NCI-H1417 treated with DMSO at 0.1 percent for 48 hours (cell line): ENCODE measurements around the gene DUSP16.
"Not testable (repeated sequence)": the region's sequence is repeated elsewhere in the genome, so short reads cannot be mapped to it uniquely, and the experiment has no call there.

Experiments
- DNase-seq: peaks from one replicate; lab custom pipeline; 2025; lab: John Stamatoyannopoulos, UW

Gene DUSP16

DNA sequence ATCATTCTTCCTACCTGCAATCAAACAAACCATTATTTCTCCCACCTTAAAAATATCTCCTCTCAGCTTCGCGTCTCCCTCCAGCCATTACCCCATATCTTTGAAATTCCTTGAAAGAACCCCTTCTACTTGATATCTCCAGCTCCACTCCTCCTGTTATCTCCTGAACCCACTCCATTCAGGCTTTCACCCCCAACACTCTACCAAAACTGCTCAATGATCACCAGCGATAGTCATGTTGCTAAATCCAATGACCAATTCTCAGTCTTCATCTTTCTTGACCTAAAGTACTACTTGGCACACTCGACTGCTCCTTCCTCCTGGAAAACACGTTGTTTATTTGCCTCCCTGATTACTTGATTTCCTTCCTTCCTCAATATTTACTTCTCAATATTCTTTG, 70.1 kb downstream of the DUSP16 start:
- DNase-seq: no peak

DNA sequence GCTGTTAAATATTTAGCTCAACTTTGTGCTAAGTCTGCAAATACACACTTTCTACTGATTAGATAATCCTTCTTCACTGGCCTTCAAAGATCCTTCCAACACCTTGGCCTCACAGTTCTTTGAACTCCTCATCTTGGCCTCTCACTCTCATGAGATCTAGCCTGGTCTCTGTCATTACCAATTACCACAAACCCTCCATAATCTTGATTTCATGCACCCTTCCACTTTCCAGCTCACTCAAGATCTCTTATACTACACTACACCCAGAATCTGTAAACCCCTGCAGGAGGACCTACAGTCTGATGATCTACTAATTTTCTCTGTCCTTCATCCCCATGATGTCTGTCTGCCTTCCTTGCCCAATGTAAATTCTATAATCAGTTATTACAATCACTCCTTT, 71.1 kb downstream of the DUSP16 start:
- no peak for DNase-seq

DNA sequence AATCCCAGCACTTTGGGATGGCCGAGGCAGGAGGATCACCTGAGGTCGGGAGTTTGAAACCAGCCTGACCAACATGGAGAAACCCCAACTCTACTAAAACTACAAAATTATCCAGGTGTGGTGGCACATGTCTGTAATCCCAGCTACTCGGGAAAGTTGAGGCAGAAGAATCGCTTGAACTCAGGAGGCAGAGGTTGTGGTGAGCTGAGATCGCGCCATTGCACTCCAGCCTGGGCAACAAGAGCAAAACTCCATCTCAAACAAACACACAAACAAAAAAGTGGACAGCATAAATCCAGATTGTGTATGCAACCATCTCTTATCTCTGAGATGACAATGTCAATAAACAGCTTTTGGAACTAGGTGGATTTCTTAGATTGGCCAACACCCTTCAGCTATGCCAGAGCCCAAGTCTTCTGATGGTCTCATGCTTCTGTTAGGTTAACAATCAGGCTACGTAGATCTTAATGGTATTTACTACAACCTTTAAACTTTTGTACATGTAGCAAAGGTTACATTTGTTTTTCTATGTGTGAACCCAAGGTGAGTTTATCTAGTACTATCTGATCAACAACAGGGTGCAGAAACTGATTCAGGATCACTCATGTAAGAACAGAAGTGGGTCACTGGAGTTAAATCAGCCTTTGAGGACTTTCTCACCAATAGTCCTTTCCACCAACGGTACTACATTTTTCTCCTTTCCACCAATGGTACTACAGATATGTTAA, 73.7 kb downstream of the DUSP16 start:
- DNase-seq: no peak

DNA sequence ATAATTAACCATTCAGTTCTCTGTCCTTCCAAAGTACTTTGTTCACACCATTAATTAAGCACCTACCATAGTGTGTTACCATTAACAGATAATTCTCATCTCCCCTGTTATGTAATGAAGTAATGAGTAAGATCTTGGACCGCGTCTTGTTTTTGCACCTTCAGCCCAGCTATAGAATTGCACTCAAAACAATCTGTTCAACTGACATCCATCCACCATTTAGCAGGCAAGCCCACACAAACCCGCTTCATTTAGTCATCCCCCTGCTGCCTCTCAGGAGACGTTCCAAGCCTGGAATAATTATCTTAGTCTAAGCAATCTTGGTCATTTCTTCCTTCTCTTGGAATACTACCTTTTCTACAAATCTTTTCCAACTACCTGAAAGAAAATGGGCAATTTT, 74.4 kb downstream of the DUSP16 start:
- DNase-seq: no peak

DNA sequence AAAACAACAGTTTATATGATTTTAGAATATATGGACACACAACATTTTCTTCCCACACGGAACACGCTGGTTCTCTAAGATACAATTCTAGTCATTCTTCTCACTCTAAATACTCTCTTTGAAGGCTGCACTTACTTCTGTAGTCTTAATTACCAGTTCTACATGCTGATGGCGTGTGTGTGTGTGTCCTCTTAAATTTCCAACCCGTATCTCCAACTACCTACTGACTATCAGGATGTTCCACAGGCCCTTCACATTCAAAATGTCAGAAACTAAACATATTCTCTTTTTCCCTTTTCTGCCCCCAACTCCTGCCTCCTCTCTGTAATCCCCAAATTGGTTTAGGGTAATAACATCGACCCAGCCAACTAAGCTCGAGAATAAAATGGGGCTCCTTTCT, 75.2 kb downstream of the DUSP16 start:
- DNase-seq: no peak

DNA sequence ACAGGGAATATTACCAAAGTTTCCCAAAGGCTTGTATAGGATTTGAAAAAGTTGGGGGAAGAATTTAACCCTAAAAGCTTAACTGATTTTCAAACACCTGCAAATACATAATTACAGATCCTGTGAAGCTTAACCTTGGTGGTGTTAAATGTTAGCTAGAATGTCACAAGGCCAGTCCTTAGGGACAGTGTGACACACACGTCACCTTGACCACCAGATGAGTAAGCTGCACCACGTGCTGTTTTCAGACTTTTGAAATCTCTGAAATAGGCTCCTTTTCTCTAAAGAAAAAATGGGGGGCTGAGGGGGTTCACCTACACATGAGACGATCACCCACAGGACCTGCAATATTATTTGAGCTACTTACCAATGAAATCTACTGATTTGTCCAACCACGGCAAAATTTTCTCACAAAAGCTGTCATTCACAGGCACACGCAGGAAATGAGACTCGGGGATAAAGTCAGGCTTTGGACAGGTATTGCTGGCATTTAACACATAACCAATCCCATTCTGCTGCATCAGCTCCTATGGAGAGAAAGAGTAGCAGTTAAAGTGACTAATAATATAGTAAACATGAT, 75.9 kb downstream of the DUSP16 start:
- DNase-seq: no peak

DNA sequence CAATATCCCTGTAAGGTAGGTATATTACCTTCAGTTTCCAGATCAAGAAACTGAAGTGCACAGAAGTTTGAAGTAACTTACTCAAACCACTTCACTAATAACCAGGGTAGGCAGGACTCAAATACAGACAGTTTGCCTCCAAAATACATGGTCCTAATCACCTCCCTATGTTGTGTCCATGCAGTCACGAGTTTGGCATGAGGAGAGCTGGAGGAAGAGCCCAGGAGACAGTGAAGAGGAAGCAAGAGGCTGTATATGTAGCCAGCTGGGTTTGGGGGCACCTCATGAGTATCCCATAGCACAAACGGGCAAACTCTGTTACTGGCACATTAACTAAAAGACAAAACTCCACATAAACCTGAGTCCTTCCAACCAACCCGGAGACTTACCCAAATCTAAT, 79.2 kb downstream of the DUSP16 start:
- no peak for DNase-seq

DNA sequence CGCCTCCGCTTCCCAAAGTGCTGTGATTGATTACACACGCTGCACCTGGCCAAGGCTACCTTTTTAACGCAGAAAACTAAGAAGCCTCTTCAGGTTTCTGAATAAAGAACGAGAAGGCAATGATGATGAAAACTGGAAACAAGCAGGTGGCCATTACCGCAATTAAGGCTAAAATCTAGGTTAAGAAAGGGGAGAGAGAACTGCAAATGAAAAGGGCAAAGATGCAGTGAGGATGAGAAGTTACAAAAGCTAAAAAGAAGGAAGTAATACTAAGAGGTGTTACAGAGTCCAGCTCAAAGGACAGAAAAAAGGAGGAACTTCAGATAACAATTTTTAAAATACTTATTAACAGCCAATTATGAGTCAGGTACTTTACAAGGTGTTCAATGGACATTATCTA, 79.7 kb downstream of the DUSP16 start:
- no peak for DNase-seq

DNA sequence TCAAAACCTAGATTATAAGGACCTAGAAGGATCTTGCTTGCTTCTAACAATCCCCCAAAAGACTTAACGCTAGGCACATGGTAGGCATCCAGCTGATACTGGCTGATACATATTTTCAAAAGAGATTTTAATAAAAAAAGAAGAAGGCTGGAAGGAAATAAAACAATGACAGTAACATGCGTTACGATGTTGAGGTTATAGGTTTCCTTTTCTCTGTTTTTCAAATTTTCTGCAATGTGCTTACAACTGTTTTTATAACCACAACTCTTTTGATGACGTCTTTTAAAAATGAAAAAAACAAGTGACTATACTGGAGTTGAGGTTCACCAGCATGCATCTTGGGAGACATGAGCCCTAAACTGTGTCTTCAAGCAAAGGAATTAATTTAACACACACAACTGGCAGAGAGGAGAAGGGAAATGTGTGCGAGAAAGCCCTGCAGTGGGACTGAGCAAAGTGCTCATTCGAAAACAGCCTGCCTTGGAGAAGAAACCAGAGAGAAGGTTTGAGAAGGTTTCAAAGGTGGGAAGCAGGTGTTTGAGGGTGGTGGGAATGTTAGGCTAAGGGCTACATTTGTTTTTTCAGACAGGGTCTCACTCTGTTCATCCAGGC, 80.4 kb downstream of the DUSP16 start:
- DNase-seq: no peak

DNA sequence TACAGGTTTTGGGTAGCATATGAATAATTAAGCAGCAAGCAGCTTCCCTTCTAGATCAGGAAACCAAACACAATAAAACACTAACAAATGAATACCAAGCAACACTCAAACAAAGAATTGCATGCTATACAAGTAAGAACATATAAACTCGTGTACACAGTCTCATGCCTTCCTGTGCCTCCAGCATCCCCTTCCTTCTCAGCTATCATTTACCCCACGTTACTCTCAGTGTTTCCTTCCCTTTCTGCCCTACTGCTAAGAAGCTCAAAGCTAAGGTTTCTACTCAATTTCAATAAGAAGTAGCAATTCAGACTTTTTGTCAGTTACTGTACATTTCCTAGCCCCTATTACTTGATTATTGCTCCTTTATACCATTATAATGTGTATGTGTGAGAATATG, 81.0 kb downstream of the DUSP16 start:
- no peak for DNase-seq

DNA sequence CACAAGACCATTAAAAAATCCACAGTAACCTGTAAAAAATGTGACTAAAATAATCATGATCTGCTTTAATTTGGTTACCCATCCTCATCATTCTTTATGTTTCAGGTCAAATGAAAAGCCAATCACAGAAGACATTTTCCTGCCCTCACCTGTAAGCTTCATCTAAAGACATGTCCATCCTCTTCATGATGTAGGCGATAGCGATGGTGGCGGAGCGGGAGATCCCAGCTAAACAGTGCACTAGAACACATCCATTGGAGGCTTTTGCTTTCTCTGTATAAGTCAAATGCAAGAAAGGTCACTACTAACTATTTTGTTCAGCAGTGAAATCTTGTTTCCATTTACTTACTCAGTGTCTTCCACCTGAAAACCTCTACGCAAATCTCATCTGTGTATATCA, 82.6 kb downstream of the DUSP16 start:
- no peak for DNase-seq

DNA sequence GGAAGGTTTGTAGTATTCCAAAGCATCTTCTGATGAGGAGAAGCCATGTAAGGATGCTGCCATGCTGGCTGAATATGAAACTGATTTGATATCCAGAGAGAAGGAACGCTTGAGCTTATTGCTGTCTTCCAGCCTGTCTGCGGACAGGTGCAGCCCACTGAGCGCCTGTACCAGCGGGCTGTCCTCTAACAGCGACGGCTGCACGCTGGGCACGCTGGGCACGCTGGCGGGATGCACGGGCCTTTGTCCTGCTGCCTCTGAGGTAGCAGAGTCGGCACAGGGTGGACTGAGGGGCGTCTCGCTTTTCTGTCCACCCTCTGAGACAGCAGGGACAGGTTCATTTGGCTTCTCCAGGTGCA, 85.2 kb downstream of the DUSP16 start:
- no peak for DNase-seq

DNA sequence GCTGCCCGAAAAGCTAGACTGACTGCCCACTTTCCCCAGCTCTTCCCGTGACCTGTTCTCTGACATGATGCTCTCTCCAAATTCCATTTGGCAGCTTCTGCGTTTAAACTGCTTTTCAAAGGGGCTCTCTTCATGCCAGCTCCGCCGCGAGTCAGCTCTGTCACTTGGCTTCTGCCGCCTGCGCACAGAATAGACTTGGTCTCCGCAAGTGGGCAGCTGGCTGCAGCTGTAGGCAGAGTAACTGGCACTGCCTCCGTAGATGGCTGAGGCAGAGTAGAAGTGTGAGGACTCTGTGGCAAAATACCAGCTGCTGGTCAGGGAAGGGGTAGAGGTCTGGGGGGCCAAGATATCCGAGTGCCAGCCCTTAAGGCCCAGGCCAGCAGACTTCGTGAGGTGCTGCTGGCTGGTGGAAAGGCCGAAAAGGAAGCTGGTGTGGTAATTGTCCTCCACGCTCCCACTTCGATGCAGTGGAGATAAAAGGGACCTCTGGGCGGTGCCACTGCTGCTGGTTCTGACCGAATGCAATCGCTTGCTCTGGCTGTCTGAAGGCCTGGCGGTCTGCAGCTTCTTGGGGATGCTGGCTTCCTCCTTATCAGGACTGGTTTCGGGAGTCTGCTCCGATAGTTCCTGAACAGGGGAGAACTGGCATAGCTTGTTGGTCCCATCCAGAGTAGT, 85.7 kb downstream of the DUSP16 start:
- DNase-seq: no peak

DNA sequence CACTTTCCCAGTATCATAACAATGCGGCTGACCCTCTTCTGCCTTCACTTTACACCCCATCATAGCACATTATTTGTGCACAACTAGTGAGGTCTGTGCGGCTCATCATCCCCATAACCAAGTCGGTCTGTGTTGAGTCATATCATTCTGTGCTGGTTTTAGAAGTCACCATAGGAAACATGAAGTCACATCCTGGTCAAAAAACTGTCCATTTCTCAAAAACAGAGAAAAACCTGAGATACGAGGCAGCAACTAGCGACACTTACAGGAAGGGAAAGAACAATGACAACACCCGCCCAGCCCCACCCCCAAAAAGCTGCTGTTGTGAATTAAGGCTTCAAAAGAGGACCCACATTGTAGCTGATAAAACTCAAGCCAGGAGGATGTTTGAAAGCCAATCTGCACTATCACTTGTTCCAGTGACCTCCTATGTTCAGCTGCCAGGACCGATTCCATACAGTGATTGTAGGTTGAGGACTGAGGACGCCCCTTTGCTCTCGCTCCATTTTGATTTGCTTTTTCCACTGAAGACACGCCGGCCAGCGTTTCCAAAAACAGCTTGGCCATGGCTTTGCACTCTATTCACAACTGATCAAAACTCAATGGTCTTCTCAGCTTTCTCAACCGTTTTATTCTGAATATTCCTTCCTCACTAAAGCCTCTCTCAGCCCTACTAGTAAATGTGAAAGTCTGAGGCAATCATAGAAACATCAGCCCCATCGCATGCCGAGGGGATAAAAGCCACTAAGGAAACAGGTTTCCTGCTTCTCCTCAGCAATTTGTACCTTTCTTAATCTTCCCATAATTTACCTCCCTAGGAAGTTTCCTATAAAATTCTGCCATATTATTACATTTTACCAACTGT, 87.5 kb downstream of the DUSP16 start:
- DNase-seq: no peak

DNA sequence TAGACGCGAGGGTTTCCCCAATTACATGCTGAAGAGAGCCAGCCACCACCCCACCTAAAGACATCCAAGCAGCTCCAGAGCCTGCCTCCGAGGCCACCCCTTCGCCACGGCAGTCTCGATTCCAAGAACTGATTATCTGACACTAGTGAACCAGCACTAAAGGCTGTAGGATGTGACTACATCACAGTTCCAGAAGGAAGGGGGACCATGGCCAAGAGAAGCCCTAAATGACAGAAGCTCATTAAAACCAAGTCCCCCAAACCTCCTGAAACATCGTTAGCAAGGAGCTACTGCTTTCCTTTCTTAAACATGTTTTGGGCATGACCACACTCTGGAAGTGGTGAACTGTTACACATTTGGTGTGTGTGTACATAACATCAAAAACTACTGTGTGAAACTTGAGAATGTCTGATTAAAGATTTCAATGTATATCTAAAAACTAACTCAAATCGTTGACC, 88.2 kb downstream of the DUSP16 start:
- DNase-seq: no peak

DNA sequence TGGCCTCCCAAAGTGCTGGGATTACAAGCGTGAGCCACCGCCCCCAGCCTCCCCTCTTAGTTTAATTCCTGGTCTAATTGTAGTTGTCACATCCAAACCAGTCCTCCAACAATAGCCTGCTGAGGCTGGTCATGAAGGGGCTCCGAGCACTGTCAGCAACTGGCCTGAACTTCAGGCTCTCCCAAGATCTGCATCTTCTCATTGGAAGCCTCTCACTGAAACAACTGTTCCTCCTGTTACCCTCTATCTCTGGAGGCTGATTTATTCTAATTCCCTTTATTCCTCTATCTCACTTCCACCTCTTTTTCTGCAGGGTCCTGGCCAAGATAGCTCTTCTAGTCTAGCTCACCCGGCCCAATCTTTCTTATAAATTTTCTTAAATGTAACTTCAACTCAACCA, 89.4 kb downstream of the DUSP16 start:
- DNase-seq: no peak

DNA sequence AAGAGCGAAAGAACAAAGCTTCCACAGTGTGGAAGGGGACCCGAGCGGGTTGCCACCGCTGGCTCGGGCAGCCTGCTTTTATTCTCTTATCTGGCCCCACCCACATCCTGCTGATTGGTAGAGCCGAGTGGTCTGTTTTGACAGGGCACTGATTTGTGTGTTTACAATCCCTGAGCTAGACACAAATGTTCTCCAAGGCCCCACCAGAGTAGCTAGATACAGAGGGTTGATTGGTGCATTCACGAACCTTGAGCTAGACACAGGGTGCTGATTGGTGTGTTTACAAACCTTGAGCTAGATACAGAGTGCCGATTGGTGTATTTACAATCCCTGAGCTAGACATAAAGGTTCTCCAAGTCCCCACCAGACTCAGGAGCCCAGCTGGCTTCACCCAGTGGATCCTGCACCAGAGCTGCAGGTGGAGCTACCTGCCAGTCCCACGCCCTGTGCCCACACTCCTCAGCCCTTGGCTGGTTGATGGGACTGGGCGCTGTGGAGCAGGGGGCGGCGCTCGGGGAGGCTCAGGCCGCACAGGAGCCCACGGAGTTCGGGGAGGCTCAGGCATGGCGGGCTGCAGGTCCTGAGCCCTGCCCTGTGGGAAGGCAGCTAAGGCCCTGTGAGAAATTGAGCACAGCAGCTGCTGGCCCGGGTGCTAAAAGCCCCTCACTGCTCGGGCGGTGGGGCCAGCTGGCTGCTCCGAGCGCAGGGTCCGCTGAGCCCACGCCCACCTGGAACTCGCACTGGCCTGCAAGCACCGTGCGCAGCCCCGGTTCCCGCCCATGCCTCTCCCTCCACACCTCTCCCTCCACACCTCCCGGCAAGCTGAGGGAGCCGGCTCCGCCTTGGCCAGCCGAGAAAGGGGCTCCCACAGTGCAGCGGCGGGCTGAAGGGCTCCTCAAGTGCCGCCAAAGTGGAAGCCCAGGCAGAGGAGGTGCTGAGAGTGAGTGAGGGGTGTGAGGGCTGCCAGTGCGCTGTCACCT, 90.4 kb downstream of the DUSP16 start:
- DNase-seq: not testable (repeated sequence)

DNA sequence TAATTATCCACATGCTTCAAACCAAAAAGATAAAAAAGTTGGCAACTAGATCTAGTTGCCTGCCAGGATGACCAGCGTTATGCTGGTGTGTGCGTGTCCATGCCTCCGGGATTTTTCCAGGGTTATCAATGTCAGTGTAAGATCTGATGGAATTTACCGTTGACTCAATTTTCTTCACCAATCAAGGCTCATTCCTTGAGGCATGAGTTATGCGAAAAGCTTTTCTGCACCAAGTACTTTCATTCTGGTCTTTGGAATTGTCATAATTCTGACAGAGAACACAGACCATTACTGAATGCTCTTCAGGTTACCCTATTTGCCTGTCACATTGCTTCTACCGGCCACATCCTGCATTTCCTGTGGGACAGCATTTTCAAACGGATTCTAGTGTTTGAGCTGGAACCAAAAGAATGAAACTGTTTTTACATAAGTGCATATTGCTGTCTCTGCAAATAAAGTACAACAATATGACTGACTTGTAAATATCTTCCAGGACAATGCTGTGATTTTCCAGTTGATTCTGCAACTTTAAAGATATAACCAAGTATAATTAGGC, 91.8 kb downstream of the DUSP16 start:
- DNase-seq: no peak

DNA sequence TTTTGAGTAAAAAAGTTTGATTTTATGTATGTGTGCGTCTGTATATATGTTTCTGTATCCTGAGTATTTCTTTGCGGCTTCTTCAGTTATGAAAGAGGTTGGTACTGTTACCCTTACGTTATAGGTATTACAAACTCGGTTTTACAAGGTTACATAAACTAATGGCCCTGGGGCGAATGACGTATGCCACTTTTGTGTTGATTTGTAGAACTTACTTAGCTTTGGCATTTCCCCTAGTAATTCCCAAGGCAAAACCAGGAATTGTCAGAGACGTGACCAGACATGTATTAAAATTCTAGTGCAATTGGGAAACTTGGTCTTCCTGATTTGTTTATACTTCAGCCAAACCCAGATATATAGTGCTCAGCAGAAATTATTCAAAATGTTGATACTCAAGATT, 93.3 kb downstream of the DUSP16 start:
- no peak for DNase-seq

DNA sequence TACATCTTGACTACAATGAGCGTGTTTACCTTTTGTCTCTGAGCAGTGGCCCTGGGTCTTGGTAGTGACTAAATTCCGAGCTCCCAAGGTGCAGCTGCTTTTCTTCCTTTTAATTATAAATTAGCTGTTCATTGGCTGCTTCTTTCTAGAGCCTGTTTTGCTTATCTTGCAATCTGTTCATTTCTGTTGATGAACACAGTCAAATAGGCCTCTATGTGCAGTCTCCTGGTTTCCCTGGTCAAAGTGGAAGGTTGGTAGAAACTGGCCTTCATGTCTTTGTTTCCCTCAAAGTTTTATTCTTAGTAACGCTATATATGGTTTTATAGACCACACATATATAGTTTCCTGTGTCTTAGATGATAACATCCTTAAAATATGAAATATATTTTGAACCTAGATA, 94.1 kb downstream of the DUSP16 start:
- no peak for DNase-seq
